Measurements from ENCODE around the gene IFNA17.
"Not testable (repeated sequence)": the region's sequence is repeated elsewhere in the genome, so short reads cannot be mapped to it uniquely, and the experiment has no call there.

The IFNA17 gene

GRCh38 chr9:21252721-21253547 is 24.9 kb upstream of the IFNA17 start:
- peak; percentile 54 for TF ChIP-seq CTCF (conservative IDR thresholded peaks at IDR 0.05; ENCODE audit: low read depth, low read length)
- no peak overlapping the region for H3K4me3 ChIP-seq (ENCODE audit: low read depth, low read length)
- peak; percentile 55 for DNase-seq (ENCODE audit: low read depth)

GRCh38 chr9:21251638-21252037 is 23.6 kb upstream of the IFNA17 start:
- no peak overlapping the region for H3K4me3 ChIP-seq (ENCODE audit: low read depth, low read length)
- DNase-seq (ENCODE audit: low read depth) = no peak
- no peak for TF ChIP-seq CTCF (conservative IDR thresholded peaks at IDR 0.05; ENCODE audit: low read depth, low read length)

- TF ChIP-seq CTCF (conservative IDR thresholded peaks at IDR 0.05; ENCODE audit: low read depth, low read length) = no peak
- H3K4me3 ChIP-seq (ENCODE audit: low read depth, low read length) = no peak overlapping the region
- DNase-seq (ENCODE audit: low read depth) = no peak
Measured at GRCh38 chr9:21251190-21251589, 23.2 kb upstream of the IFNA17 start.

- DNase-seq (ENCODE audit: low read depth) = no peak
- no peak overlapping the region for H3K4me3 ChIP-seq (ENCODE audit: low read depth, low read length)
- no peak for TF ChIP-seq CTCF (conservative IDR thresholded peaks at IDR 0.05; ENCODE audit: low read depth, low read length)
Measured at GRCh38 chr9:21244836-21245235, 16.8 kb upstream of the IFNA17 start.

GRCh38 chr9:21239911-21240310 is 11.9 kb upstream of the IFNA17 start, which contains the start of gene IFNA14:
IFNA14 (minus strand) TSS chr9:21240005; CDS start chr9:21239935, 70 bp downstream.
- H3K4me3 ChIP-seq (ENCODE audit: low read depth, low read length) = no peak within 1 kb of the TSS
- no peak for DNase-seq (ENCODE audit: low read depth)
- TF ChIP-seq CTCF (conservative IDR thresholded peaks at IDR 0.05; ENCODE audit: low read depth, low read length) = no peak

- not testable (repeated sequence) for DNase-seq (ENCODE audit: low read depth); H3K4me3 ChIP-seq (ENCODE audit: low read depth, low read length)
Measured at GRCh38 chr9:21236360-21236714, 8.3 kb upstream of the IFNA17 start.

- not testable (repeated sequence) for H3K4me3 ChIP-seq (ENCODE audit: low read depth, low read length)
- peak; percentile 74 for DNase-seq (ENCODE audit: low read depth)
Measured at GRCh38 chr9:21235468-21236359, 7.7 kb upstream of the IFNA17 start.

More at GRCh38 chr9:21235468-21236359, 7.7 kb upstream of the IFNA17 start:
- TF ChIP-seq CTCF (conservative IDR thresholded peaks at IDR 0.05; ENCODE audit: low read depth, low read length) = peak; percentile 75
